ENCODE results near the gene HNMT. TPM values are rescaled to one million over a fixed set of nuclear protein-coding genes. Genes with fewer than 3 reads are reported as not detected.
A peak's percentile ranks its signal among the peaks of the same experiment; 100 is the strongest.

HNMT gene
- total RNA-seq, 4 donors from 2014 or later, result 21.5 to 122 (median 60.4) TPM

- DNase-seq, result no peak
- H3K27ac ChIP-seq, result no peak overlapping the region
These were observed 9.0 kb downstream of the HNMT start for GRCh38 chr2:137973280-137973679.

GRCh38 chr2:137975280-137976271, 11.3 kb downstream of the HNMT start:
- Histone ChIP-seq H3K27me3 (no peaks in the 10 kb centered on the region), H3K9me3 (no peaks in the 10 kb centered on the region), H3K36me3 (no peaks in the 10 kb centered on the region), H3K4me3 (no peak overlapping the region), H3K4me1 (no peaks in the 10 kb centered on the region), H3K27ac (peak overlapping the region in 1 of 2 donors; percentile 2)
- TF ChIP-seq CTCF (IDR thresholded peaks at IDR 0.05) (no peak), POLR2A (IDR thresholded peaks at IDR 0.05) (no peak)
- DNase-seq, result no peak
- intact Hi-C loops (cut with DNase I; ENCODE audit: low total_unique reads), result no loop called here

More at GRCh38 chr2:137973280-137973679, 9.0 kb downstream of the HNMT start:
- H3K4me3 ChIP-seq, result no peak overlapping the region
- H3K4me1 ChIP-seq, result no peaks in the 10 kb centered on the region
- TF ChIP-seq CTCF (IDR thresholded peaks at IDR 0.05) (no peak), POLR2A (IDR thresholded peaks at IDR 0.05) (no peak)
- H3K9me3 ChIP-seq, result no peaks in the 10 kb centered on the region
- no peaks in the 10 kb centered on the region for H3K36me3 ChIP-seq
- intact Hi-C loops (cut with DNase I; ENCODE audit: low total_unique reads), result no loop called here
- no peaks in the 10 kb centered on the region for H3K27me3 ChIP-seq

GRCh38 chr2:137976274-137976673, 12.0 kb downstream of the HNMT start:
- TF ChIP-seq CTCF (IDR thresholded peaks at IDR 0.05), result no peak
- no peak for TF ChIP-seq POLR2A (IDR thresholded peaks at IDR 0.05)
- DNase-seq, result no peak
- Histone ChIP-seq H3K36me3 (no peaks in the 10 kb centered on the region), H3K4me3 (no peak overlapping the region), H3K27me3 (no peaks in the 10 kb centered on the region), H3K9me3 (no peaks in the 10 kb centered on the region), H3K27ac (no peak overlapping the region), H3K4me1 (no peaks in the 10 kb centered on the region)
- intact Hi-C loops (cut with DNase I; ENCODE audit: low total_unique reads), result no loop called here

GRCh38 chr2:137977790-137978189, 13.5 kb downstream of the HNMT start:
- Histone ChIP-seq H3K36me3 (no peaks in the 10 kb centered on the region), H3K4me1 (no peaks in the 10 kb centered on the region), H3K27me3 (no peaks in the 10 kb centered on the region), H3K9me3 (no peaks in the 10 kb centered on the region), H3K27ac (no peak overlapping the region), H3K4me3 (no peak overlapping the region)
- intact Hi-C loops (cut with DNase I; ENCODE audit: low total_unique reads), result no loop called here
- DNase-seq, result no peak
- TF ChIP-seq POLR2A (IDR thresholded peaks at IDR 0.05) (no peak), CTCF (IDR thresholded peaks at IDR 0.05) (no peak)

GRCh38 chr2:137980459-137980858, 16.2 kb downstream of the HNMT start:
- intact Hi-C loops (cut with DNase I; ENCODE audit: low total_unique reads), result no loop called here
- TF ChIP-seq CTCF (IDR thresholded peaks at IDR 0.05) (no peak), POLR2A (IDR thresholded peaks at IDR 0.05) (no peak)
- H3K9me3 ChIP-seq, result no peaks in the 10 kb centered on the region
- no peak for DNase-seq
- H3K36me3 ChIP-seq, result no peaks in the 10 kb centered on the region
- no peak overlapping the region for H3K27ac ChIP-seq
- no peaks in the 10 kb centered on the region for H3K27me3 ChIP-seq
- peaks cover 0 to 4% of the 10 kb centered on the region in 2 donors for H3K4me1 ChIP-seq
- no peak overlapping the region for H3K4me3 ChIP-seq
